ENCODE results near the gene LYPD1.
"Not testable (repeated sequence)": the region's sequence is repeated elsewhere in the genome, so short reads cannot be mapped to it uniquely, and the experiment has no call there.

LYPD1 gene, protein sequence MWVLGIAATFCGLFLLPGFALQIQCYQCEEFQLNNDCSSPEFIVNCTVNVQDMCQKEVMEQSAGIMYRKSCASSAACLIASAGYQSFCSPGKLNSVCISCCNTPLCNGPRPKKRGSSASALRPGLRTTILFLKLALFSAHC

DNA sequence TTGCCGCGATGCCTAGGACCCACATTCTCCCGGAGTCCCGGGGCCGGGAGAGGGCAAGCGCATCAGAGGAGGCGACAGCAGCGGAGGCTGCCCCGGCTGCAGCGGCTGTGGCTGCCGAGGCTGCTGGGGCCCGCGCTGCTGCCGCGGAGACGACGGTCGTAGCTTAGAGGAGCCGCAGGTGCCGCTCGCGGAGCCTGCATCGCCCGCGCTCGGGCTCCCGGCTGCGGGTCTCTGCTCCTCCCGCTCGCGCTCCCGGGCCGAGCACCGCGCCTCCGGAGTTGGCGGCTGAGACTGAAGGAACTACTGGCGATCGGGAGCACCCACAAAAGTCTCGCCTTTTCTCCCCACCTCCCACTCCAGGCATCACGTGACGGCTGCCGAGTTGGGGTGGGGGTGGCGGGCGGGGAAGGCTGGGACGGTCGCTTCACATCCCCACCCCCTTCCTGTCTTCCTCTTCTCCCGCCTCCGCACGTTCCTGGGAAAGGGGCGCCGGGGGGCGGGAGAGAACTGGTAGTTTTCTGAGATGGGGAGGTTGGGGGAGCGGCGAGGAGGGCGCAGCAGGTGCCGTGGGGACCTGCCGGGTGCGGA, at the start of gene LYPD1:
TSS of gene LYPD1 (minus strand) at position 298 of the 588 bp plus-strand sequence. CDS start at position 25, 273 bp downstream.
- FAIRE-seq: no peak

DNA sequence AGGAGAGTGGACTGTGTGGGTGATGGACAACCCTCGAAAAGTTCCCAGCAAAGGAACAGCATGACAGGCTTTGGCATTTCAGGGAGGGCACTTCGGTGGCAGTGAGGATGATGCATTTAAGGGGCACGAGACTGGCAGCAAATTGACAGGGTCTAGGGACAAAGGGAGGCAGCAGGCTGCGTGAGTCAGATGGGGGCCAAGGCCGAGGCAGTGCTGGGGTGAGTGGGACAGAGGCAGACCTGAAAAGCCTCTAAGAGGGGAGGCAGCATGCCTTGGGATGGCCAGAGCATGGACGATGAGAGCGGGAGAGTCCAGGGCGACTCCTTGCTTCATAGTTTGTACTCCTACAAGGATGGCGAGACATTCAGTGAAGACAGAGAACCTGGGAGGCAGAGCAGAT, 49.5 kb upstream of the LYPD1 start:
- FAIRE-seq: no peak

DNA sequence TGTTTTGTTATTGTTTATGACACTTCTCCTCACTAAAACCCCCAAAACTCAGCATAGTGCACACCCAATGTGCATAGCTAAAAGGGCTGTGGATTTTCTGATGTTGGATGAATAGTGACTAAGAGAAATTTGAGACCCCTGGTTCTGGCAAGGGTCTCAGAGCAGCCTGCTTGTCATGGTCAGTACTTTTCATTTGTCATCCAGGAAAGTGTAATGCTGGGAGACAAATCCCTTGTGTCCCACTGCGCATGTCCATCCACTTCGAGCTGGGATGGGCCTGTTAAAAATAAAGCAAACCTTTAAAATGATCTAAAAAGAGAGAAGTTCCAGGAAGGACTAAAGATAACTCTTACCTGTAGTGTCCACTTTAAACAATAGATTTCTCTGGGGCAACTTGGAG, 46.9 kb upstream of the LYPD1 start:
- FAIRE-seq: no peak

DNA sequence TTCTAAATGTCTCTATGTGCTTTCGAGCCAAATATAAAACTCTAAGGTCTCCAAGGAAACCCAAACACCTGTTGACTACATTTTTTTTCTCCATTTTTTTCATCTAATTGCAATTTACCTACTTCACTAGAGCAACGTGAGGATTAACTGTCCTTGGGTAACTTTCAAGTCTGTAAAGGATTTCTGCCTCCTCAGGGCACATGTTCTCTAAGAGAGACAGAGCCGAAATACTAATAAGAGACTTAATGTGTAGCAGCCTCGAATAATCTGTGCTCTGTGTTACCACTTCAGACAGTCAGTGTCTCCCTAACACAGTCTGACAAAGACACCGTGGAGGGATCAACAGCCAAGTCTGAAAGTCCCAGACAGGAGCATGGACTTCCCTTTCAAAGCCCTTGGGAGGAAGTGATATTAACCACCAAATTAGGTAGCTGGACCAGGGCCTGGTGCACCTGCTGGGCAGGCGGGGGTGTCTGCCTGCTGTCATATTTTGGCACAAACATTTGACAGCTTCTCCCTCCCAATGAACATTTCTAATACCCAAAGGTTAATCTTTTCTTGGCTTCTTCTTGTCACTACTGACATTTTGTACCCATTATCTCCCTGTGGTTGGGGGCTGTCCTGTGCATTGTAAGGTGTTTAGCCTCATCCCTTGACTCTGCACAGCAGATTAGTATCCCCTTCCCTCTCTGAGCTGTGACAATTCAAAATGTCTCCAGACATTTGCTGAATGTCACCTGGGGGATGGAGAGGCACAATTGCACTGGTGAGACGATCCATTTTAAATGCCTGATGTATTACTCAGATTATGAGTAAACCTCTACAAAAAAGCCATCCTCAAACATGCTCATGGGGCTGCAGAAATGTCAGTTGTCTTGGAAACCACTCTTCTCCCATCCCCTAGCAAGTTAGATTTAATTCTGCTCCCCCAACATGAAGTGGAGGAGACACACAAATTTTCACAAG, 45.7 kb upstream of the LYPD1 start:
- FAIRE-seq: no peak

DNA sequence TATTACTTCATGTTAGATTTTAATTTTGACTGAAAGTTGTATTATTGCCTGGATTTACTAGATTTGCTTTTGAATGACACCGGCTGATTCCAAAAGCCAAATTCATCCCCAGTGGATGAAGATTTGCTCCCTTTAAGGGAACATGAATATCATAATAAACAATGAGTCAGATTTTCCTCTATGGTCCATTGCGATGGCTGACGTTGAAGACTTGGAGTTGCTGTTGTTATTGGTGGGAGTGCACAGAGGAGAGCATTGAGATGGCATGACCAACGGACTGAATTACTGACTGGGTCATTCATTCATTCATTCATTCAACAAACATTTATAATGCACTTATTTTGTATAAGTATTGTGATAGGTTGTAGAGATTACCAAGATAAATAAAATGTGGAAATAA, 33.4 kb upstream of the LYPD1 start:
- no peak for FAIRE-seq

DNA sequence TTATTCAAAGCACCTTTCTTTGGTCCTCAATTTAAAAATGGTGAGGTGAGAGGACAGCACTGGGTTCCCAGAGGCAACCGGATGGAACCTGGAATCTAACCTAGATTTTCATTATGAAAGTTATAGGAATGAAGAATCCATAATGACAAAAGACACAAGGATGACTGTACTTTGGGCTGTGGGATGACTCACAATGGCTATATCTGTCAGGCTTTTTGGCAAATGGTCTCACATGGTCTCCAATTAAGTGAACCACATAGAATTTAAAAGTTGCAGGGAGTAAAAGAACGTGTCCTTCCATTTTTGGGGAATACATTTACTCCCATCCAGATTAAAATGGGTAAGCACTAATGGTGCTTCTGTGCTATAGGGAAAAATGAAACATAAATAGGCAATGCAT, 31.8 kb upstream of the LYPD1 start:
- FAIRE-seq: no peak

DNA sequence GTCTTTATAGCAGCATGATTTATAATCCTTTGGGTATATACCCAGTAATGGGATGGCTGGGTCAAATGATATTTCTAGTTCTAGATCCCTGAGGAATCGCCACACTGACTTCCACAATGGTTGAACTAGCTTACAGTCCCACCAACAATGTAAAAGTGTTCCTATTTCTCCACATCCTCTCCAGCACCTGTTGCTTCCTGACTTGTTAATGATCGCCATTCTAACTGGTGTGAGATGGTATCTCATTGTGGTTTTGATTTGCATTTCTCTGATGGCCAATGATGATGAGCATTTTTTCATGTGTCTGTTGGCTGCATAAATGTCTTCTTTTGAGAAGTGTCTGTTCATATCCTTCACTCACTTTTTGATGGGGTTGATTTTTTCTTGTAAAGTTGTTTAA, 29.8 kb upstream of the LYPD1 start:
- FAIRE-seq: not testable (repeated sequence)

DNA sequence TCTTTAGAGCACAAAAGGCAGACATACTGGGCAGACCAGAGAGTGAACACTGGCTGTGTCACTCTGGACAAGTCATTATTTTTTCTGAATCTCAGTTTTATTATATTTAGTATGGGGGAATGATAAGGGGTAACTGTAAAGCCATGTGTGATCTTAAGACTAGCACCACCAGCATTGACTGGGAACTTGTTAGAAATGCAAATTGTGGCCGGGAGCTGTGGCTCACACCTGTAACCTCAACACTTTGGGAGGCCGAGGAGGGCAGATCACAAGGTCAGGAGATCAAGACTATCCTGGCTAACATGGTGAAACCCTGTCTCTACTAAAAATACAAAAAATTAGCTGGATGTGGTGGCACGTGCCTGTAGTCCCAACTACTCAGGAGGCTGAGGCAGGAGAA, 28.3 kb upstream of the LYPD1 start:
- FAIRE-seq: not testable (repeated sequence)

DNA sequence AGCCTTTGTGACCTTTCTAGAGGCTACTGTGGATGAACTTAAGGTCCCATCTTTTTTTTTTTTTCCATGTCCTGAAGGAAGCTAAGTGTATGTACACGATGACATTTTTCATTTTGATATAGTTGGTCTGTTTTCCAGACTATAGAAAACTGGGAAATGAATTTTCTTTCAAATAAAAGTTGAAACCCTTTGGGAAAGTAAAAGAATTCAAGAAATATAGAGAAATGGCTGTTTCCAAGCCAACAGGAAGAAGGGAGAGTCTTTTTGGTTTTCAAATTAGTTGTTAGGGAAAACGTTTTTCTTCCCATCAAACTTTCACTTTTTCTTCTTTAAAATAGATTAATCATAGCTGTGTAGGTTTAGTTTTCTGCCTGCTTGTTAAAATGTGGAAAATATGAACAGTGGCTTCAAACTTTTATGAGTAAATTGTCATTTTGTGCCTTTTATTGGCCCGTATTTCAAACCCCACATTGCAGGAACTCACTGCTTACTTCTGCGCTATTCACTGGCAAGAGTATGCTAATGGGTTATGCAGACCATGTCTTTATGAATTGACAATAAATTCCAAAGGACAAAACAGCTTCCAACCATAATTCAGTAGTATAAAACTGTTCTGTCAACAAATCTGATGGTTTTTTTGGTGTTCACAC, 27.7 kb upstream of the LYPD1 start:
- no peak for FAIRE-seq

DNA sequence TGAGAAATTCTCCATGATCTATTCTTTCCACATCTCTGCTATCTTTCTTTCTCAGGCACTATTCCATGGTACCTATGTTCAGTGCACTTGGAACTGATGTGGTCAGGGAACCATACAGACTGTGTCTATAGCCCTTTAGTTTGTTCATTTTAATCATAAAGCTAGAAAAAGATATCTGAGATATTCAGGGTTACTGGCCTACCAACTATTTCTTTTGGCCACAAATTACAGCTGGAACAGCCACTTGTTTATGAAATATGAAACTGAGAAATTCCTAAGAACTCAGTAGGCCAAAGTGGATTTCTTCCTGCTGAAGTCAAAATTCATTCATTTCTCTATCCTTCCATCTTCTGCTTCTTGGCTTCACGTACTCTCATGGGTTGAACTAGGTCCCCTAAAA, 22.8 kb upstream of the LYPD1 start:
- no peak for FAIRE-seq

DNA sequence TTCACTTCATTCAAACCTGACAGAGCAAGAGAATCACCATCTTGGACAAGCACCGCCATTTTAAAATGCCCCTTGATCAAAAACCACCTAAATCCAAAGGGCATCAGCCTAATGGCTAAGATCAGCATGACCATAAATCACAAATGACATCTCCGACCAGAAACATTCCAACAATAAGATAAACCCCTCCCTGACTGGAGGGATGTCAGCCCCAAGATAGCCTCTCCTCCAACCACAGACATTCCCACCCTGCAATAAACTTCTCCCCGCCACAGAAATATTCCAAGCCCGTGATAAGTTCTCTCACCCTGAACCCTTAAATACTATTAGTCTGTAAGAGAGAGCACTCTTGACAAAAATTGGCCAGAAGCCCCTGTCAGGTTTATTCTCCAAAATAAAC, 21.6 kb upstream of the LYPD1 start:
- no peak for FAIRE-seq

DNA sequence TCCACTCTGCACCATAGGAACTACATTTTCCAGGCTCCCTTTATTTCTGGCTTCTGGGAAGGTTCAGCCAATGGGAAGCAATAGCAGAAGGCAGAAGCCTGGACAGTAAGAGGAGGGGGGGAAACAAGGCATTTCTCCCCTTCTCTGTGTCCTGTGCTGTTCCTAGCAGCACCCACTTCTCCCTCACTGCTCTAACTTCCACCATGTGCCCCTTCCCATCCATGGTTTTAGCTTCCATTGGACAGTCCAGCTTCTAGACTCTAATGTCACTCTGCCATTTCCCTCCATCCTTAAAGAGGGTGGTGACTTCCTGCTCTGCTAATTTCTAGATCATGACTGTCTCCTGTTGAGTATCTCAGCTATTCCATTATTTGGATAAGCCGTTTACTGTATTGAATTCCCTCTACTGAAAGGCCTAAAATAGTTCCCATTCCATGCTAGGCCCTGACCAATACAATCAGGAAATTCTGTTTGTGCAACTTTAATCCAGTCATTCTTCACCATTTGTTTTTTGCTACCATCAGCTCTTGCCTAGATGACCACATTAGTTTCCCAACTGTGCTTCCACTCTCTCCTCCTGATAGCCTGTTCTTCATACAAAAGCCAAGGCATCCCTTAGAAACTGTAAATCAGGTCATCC, 20.8 kb upstream of the LYPD1 start:
- FAIRE-seq: no peak

DNA sequence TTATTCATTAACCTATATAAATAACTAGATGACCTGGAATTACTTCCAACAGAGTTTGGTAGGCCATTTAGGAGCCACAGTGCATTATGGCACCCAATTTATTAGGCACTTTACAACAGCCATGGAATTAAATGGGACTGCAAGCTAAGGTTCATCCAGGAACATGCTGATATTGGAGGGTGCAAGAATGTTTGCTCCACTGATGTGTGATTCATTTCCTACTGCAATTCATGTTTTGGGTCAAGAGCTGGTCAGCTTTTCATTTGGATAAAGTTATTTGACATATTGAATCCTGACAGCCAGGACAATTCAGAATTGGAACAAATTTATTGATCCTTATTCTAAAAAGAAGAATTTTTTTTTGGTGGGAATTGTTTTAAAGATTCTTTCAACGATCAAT, 11.8 kb upstream of the LYPD1 start:
- FAIRE-seq: no peak

DNA sequence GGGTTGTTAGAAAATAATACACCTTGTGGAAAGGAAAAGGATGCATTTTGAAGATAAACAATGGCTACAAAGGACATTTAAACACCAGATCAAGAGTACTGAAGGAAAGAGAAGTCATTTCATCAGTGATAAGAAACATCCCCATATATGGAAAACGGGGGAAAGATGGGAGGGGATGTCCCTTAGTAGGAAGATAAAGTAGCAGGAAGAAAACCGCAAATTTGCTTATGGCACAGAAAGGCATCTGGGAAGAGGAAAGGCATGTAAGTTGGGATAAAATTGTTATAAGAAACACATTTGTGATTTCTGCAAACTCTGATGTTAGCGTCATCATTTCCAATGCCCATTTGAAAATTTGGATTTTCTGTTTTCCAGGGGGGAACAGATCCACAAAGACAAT, 10.5 kb upstream of the LYPD1 start:
- no peak for FAIRE-seq

DNA sequence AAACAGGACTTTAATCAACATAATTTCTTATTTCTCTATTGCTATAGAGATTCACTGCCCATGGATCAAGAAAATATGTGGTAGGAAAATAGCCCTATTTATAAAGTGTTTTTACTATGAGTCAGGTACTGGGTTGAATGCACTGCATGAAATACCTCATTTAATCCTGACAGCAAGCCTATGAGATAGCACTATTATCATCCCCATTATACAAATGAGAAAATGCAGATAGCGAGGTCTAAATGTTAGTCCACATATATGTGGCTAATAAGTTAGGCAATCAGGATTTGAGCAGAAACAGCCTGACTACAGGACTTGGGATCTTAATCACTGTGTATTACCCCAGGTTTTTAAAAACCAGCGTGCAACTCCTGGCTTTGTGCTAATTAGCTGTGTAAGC, 8.5 kb upstream of the LYPD1 start:
- no peak for FAIRE-seq

DNA sequence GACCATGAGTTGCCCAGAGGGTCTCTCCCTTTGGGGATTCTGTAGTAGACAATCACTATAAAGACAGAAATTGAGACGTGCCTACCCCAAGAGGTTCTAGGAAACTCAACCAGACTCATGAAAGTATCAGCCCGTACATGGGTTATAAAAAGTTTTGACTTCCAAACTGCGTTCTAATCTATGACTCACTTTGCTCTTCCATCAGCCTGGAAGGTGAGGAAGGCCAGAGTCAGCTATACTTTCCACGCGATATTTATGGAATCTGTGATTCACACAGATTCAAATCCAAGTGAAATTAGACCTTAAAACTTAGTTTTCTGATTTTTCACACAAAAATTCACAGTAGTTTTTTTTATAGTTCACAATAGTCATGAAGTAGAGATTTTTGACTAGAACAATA, 7.7 kb upstream of the LYPD1 start:
- no peak for FAIRE-seq

DNA sequence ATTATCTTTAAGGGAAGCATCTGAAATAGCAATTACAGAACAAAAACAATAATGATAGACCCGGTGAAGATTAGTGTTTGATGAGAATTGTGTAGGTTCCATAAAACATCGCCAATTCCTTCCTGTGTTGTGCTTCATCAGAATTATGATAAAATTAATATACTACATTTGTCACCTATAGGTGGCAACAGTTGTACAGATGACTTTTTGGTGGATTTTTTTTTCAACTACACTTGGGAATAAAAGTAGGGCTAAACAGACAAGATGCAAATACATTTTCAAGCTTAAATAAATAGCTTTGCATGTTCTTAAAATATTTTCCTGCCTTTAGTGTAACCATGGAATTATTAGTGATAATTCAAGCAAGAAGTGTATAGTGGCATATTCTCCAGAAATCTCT, 7.0 kb upstream of the LYPD1 start:
- no peak for FAIRE-seq

DNA sequence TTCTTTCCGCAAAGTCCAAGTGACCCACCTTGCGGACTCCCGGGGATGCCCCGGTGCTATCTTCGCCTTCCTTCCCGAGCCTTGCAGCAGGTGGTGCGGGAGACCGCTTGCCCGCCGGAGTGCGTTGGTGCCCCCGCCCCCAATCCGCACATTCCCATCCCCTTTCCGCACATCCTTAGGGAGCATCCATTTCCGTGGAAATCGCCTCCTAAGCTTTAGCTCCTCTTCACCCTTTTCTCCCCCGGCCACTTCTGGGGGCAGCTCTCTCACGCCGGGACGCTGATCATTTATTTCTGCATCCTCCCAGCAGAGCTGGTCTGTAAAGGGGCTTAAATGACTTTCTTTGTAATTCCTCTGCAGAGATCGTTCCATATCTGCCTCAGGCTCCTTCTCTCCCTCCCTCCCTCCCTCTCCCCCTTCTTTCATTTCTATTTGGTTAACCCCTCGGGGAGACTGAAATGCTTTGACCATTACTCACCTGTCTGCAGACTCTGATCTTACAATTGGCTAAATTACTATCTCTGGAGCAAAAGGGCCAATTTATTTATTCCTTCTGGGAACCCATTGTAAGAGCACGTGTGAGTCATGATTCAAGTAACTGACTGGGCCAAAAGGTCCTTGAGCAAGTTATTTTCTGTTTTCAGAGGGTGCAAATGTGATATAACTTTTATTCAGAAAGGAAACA, 1.3 kb upstream of the LYPD1 start:
- no peak for FAIRE-seq

DNA sequence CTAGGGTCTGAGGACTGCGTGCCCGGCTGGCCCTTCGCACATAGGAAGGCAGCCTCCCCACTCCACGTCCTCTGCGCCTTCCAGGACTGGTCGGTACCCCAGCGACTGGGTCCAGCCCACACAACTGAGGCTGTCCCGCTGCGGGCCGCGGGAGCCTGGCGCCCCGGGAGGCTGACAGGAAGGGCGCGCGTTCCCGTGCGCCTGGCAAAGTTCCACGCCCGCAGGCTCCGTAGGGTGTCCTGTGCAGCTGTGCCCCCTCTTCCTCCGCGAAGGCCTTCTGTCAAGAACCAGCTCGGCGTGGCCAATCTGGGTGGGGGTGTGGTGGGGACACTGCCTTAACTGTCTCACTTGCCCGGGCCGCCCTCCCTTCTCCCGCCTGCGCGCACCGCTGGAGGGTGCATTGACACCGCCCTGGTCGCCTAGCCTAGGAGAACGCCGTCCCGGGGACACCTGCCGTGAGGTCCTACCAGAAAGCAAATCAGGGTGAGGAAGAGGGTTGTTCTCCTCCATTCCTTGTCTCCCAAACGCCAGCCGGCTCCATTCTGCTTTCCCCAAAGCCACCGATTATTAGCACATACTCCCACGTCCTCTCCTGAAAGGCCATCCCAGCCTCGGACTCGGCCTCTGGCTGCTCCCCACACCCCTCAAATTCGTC, 618 bp upstream of the LYPD1 start:
- FAIRE-seq: no peak

DNA sequence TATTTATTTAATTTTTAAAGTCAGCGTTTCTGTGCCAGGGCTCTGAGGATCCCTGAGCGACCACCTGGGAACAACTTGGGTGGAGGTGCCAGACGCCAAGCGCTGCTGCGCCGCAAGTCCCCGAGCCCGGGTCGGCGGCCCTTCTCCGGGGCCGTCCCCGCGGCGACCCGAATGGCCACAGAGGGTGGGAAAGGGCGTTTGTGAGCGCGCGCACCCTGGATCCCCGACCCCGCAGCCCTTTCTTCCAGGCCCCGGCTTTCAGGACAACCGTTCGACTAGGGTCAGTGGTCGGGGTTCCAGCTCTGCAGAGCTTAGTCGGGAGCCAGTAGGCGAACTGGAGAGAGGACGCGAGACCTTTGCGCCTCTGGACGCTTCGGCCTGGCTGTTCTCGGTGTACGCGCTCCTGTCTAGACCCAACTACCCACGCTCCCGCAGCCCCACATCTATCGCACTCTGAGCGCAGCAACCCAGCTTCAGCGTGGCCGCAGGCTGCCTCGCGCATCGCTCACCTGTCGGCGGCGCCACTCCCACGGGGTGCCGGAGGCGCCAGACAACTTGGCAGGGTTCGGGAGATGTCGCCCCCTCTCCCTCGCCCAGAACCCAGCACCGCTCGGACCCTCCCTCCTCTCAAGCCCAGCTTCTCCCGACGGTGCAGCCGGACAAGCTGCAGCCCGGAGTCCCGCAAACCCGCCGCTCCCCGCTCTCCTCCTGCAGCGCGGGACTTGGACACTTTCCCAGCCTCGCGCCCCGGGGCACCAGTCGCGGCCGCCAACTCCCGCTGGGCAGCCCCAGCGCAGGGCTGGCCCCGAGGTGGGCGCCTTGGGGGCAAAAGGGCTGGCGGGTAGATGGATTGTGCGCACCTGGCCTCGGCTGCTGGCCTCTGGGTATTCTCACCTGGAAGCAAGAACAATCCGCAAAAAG, 758 bp downstream of the LYPD1 start:
- no peak for FAIRE-seq
